GM10266 (cell line): Measurements from ENCODE around the gene MAP1S.
A peak's percentile ranks its signal among the peaks of the same experiment; 100 is the strongest.

Source experiments
- DNase-seq: peaks from one replicate; pipeline ENCODE4 v3.0.0; 2012; ENCODE audit errors: extremely low spot score
- CTCF ChIP-seq: IDR thresholded peaks from 2 replicates; pipeline ENCODE4 v1.5.1; 2012; ENCODE audit warnings: mild to moderate bottlenecking, low read depth; ENCODE audit not compliant: control insufficient read depth, insufficient read depth; ENCODE audit errors: missing control alignments

Gene MAP1S

GRCh38 chr19:17751912-17752273 lies 32.6 kb downstream of the MAP1S start:
- no peak for TF ChIP-seq CTCF

GRCh38 chr19:17752865-17753639 lies 33.8 kb downstream of the MAP1S start:
- DNase-seq, result no peak
- TF ChIP-seq CTCF, result no peak

More at GRCh38 chr19:17751912-17752273, 32.6 kb downstream of the MAP1S start:
- no peak for DNase-seq

- no peak for DNase-seq
- no peak for TF ChIP-seq CTCF
These were observed 34.7 kb downstream of the MAP1S start for GRCh38 chr19:17753976-17754375.

GRCh38 chr19:17754634-17755442 lies 35.6 kb downstream of the MAP1S start:
- peak; percentile 75 for DNase-seq
- TF ChIP-seq CTCF, result peak; percentile 52

- TF ChIP-seq CTCF, result no peak
- no peak for DNase-seq
These were observed 36.2 kb downstream of the MAP1S start for GRCh38 chr19:17755443-17755890.

GRCh38 chr19:17755977-17756670 lies 36.8 kb downstream of the MAP1S start:
- peak; percentile 81 for DNase-seq
- no peak for TF ChIP-seq CTCF
